Measurements from ENCODE around the gene MTNR1A. TPM values are rescaled to one million over a fixed set of nuclear protein-coding genes. Genes with fewer than 3 reads are reported as not detected.

Gene MTNR1A
- total and polyA plus RNA-seq, 4 experiments from 2014 or later = not detected

- ChIA-PET CTCF (ENCODE audit: partially characterized antibody) (no interaction called here), POLR2A (ENCODE audit: partially characterized antibody) (no interaction called here)
- Mint-ChIP-seq H3K4me1 (no peaks in the 10 kb centered on the region), H3K27ac (no peak overlapping the region), H3K9me3 (peaks cover 0 to 4% (median 0%) of the 10 kb centered on the region in 8 donors), H3K36me3 (no peaks in the 10 kb centered on the region), H3K27me3 (no peaks in the 10 kb centered on the region), H3K4me3 (no peak overlapping the region)
- Histone ChIP-seq H3K36me3 (ENCODE audit: insufficient read depth, low read length) (no peaks in the 10 kb centered on the region), H3K4me1 (ENCODE audit: insufficient read depth, low read length) (no peaks in the 10 kb centered on the region), H3K9me3 (ENCODE audit: control insufficient read depth in 1 of 2, low read length in 2 of 2) (no peaks in the 10 kb centered on the region), H3K4me3 (ENCODE audit: low read length in 2 of 2) (no peak overlapping the region), H3K27me3 (ENCODE audit: insufficient read depth, low read length) (no peaks in the 10 kb centered on the region), H3K27ac (ENCODE audit: low read depth, low read length) (no peak overlapping the region)
- intact Hi-C loops (cut with micrococcal nuclease) = no loop called here
- no peak for DNase-seq
These were observed 6.4 kb upstream of the MTNR1A start for GRCh38 chr4:186561748-186562147.

DNA sequence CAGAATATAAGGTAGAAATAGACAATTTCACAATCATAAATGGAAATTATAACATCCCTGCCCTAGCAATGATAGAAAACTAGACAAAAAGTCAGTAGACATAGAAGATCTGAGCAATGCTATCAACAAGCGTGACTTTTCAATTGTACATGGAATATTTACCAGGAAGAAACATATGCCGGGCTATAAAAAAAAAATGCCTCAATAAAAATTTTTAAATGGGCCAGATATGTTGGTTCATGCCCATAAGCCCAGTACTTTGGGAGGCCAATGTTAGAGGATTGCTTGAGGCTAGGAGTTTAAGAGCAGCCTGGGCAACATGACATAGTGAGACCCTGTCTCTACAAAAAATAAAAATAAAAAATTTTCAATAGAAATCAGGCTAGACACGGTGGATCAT is 5.3 kb upstream of the MTNR1A start:
- Mint-ChIP-seq H3K27ac (no peak overlapping the region), H3K9me3 (peaks cover 0 to 4% (median 1%) of the 10 kb centered on the region in 8 donors), H3K27me3 (peaks cover 4 to 5% of the 10 kb centered on the region in 2 donors), H3K4me3 (no peak overlapping the region), H3K36me3 (no peaks in the 10 kb centered on the region), H3K4me1 (no peaks in the 10 kb centered on the region)
- H3K4me3 ChIP-seq (ENCODE audit: low read length in 2 of 2) = no peak overlapping the region
- no peaks in the 10 kb centered on the region for H3K27me3 ChIP-seq (ENCODE audit: insufficient read depth, low read length)
- ChIA-PET POLR2A (ENCODE audit: partially characterized antibody) (no interaction called here), CTCF (ENCODE audit: partially characterized antibody) (no interaction called here)
- no peak for DNase-seq
- H3K4me1 ChIP-seq (ENCODE audit: insufficient read depth, low read length) = no peaks in the 10 kb centered on the region
- no peaks in the 10 kb centered on the region for H3K9me3 ChIP-seq (ENCODE audit: control insufficient read depth in 1 of 2, low read length in 2 of 2)
- H3K36me3 ChIP-seq (ENCODE audit: insufficient read depth, low read length) = no peaks in the 10 kb centered on the region
- intact Hi-C loops (cut with micrococcal nuclease) = no loop called here
- H3K27ac ChIP-seq (ENCODE audit: low read depth, low read length) = no peak overlapping the region

GRCh38 chr4:186557486-186557885 is 2.1 kb upstream of the MTNR1A start:
- intact Hi-C loops (cut with micrococcal nuclease) = no loop called here
- Histone ChIP-seq H3K36me3 (ENCODE audit: insufficient read depth, low read length) (no peaks in the 10 kb centered on the region), H3K4me3 (ENCODE audit: low read length in 2 of 2) (no peak overlapping the region), H3K27me3 (ENCODE audit: insufficient read depth, low read length) (peaks cover 4% of the 10 kb centered on the region), H3K27ac (ENCODE audit: low read depth, low read length) (no peak overlapping the region), H3K4me1 (ENCODE audit: insufficient read depth, low read length) (no peaks in the 10 kb centered on the region), H3K9me3 (ENCODE audit: control insufficient read depth in 1 of 2, low read length in 2 of 2) (no peaks in the 10 kb centered on the region)
- POLR2A ChIA-PET (ENCODE audit: partially characterized antibody) = no interaction called here
- CTCF ChIA-PET (ENCODE audit: partially characterized antibody) = no interaction called here
- Mint-ChIP-seq H3K4me3 (no peak overlapping the region), H3K9me3 (peaks cover 0 to 4% (median 1%) of the 10 kb centered on the region in 8 donors), H3K27me3 (peaks cover 6 to 12% of the 10 kb centered on the region in 2 donors), H3K27ac (no peak overlapping the region), H3K4me1 (no peaks in the 10 kb centered on the region), H3K36me3 (no peaks in the 10 kb centered on the region)
- no peak for DNase-seq

DNA sequence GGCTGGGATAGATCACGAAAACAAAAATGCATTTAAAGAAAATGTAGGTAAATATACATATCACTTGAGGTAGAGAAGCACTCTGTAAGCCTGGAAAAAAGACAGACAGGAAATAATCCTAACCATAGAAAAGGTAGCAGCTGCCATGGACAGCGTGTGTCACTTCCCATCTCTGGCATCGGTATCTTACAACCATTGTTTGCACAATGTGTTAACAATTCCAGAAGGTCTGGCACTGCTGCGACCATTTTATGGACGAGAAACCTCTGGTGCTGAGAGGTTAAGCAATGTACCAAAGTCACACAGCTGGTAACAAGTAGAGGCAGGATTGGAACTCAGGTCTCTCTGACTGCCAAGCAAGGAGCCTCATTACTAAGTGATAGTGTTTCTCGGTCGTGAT is 1.7 kb upstream of the MTNR1A start:
- Mint-ChIP-seq H3K27ac (no peak overlapping the region), H3K36me3 (no peaks in the 10 kb centered on the region), H3K9me3 (peaks cover 0 to 4% (median 1%) of the 10 kb centered on the region in 8 donors), H3K27me3 (peaks cover 6 to 12% of the 10 kb centered on the region in 2 donors), H3K4me1 (no peaks in the 10 kb centered on the region), H3K4me3 (no peak overlapping the region)
- no peak for DNase-seq
- Histone ChIP-seq H3K4me1 (ENCODE audit: insufficient read depth, low read length) (no peaks in the 10 kb centered on the region), H3K4me3 (ENCODE audit: low read length in 2 of 2) (no peak overlapping the region), H3K27ac (ENCODE audit: low read depth, low read length) (no peak overlapping the region), H3K9me3 (ENCODE audit: control insufficient read depth in 1 of 2, low read length in 2 of 2) (no peaks in the 10 kb centered on the region), H3K27me3 (ENCODE audit: insufficient read depth, low read length) (peaks cover 4% of the 10 kb centered on the region), H3K36me3 (ENCODE audit: insufficient read depth, low read length) (no peaks in the 10 kb centered on the region)
- ChIA-PET POLR2A (ENCODE audit: partially characterized antibody) (no interaction called here), CTCF (ENCODE audit: partially characterized antibody) (no interaction called here)
- intact Hi-C loops (cut with micrococcal nuclease) = no loop called here

DNA sequence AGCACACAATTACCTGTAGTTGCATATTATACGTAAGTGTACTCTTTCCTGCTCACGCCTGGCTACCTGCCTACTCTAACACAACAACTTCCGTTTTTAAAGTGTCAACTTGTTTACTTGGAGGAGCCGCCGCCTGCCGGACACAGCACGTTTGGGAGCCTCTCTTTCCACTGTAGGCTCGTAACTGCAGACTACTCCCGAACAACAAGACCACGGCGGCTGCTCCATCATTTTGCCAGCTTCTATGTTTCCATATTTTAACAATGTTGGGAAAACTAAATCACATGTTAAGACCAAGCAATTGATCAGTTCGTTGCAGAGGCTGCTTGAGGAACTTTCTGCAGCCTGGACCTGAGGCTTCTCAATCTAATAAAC is 841 bp downstream of the MTNR1A start:
- no peak overlapping the region for H3K4me3 ChIP-seq (ENCODE audit: low read length in 2 of 2)
- ChIA-PET POLR2A (ENCODE audit: partially characterized antibody) (no interaction called here), CTCF (ENCODE audit: partially characterized antibody) (no interaction called here)
- H3K27ac ChIP-seq (ENCODE audit: low read depth, low read length) = no peak overlapping the region
- H3K36me3 ChIP-seq (ENCODE audit: insufficient read depth, low read length) = no peaks in the 10 kb centered on the region
- intact Hi-C loops (cut with micrococcal nuclease) = no loop called here
- peaks cover 9 to 12% of the 10 kb centered on the region in 2 donors for H3K27me3 Mint-ChIP-seq
- H3K9me3 Mint-ChIP-seq = peaks cover 0 to 2% (median 0%) of the 10 kb centered on the region in 8 donors
- no peak overlapping the region for H3K27ac Mint-ChIP-seq
- peaks cover 4% of the 10 kb centered on the region for H3K27me3 ChIP-seq (ENCODE audit: insufficient read depth, low read length)
- no peaks in the 10 kb centered on the region for H3K4me1 Mint-ChIP-seq
- no peaks in the 10 kb centered on the region for H3K4me1 ChIP-seq (ENCODE audit: insufficient read depth, low read length)
- no peak for DNase-seq
- no peaks in the 10 kb centered on the region for H3K9me3 ChIP-seq (ENCODE audit: control insufficient read depth in 1 of 2, low read length in 2 of 2)
- H3K4me3 Mint-ChIP-seq = no peak overlapping the region
- no peaks in the 10 kb centered on the region for H3K36me3 Mint-ChIP-seq

GRCh38 chr4:186553717-186554116 is 1.6 kb downstream of the MTNR1A start:
- ChIA-PET CTCF (ENCODE audit: partially characterized antibody) (no interaction called here), POLR2A (ENCODE audit: partially characterized antibody) (no interaction called here)
- peaks cover 0 to 2% (median 0%) of the 10 kb centered on the region in 8 donors for H3K9me3 Mint-ChIP-seq
- no peak for DNase-seq
- intact Hi-C loops (cut with micrococcal nuclease) = no loop called here
- Histone ChIP-seq H3K27ac (ENCODE audit: low read depth, low read length) (no peak overlapping the region), H3K9me3 (ENCODE audit: control insufficient read depth in 1 of 2, low read length in 2 of 2) (no peaks in the 10 kb centered on the region), H3K4me3 (ENCODE audit: low read length in 2 of 2) (no peak overlapping the region), H3K27me3 (ENCODE audit: insufficient read depth, low read length) (peaks cover 4% of the 10 kb centered on the region), H3K36me3 (ENCODE audit: insufficient read depth, low read length) (no peaks in the 10 kb centered on the region), H3K4me1 (ENCODE audit: insufficient read depth, low read length) (no peaks in the 10 kb centered on the region)
- H3K27ac Mint-ChIP-seq = no peak overlapping the region
- H3K36me3 Mint-ChIP-seq = no peaks in the 10 kb centered on the region
- peaks cover 9 to 12% of the 10 kb centered on the region in 2 donors for H3K27me3 Mint-ChIP-seq
- H3K4me3 Mint-ChIP-seq = no peak overlapping the region
- no peaks in the 10 kb centered on the region for H3K4me1 Mint-ChIP-seq

DNA sequence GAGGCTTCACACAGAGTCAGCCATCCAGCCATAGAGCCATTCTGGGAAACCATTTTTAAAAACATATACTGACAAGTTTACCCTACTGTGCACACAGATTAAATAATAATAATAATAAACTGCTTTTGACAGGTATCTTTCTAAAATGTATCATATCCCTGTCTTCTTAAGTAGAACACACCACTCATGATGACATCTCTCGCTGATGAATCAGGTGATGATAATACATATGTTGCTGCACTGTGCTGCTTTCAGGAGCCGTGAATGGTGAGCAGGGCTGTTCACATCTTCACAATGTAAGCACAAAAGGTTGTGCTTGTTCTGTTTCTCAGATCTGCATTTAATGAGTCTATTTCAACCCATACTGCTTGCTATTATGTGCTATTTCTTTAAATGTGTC is 3.5 kb downstream of the MTNR1A start:
- no peak overlapping the region for H3K4me3 ChIP-seq (ENCODE audit: low read length in 2 of 2)
- no peak for DNase-seq
- ChIA-PET POLR2A (ENCODE audit: partially characterized antibody) (no interaction called here), CTCF (ENCODE audit: partially characterized antibody) (no interaction called here)
- H3K27me3 ChIP-seq (ENCODE audit: insufficient read depth, low read length) = peaks cover 4% of the 10 kb centered on the region
- H3K27me3 Mint-ChIP-seq = peaks cover 9 to 12% of the 10 kb centered on the region in 2 donors
- H3K36me3 Mint-ChIP-seq = no peaks in the 10 kb centered on the region
- peaks cover 0 to 6% (median 4%) of the 10 kb centered on the region in 8 donors for H3K9me3 Mint-ChIP-seq
- no peaks in the 10 kb centered on the region for H3K4me1 Mint-ChIP-seq
- H3K27ac Mint-ChIP-seq = no peak overlapping the region
- H3K4me1 ChIP-seq (ENCODE audit: insufficient read depth, low read length) = no peaks in the 10 kb centered on the region
- H3K36me3 ChIP-seq (ENCODE audit: insufficient read depth, low read length) = no peaks in the 10 kb centered on the region
- H3K27ac ChIP-seq (ENCODE audit: low read depth, low read length) = no peak overlapping the region
- no peak overlapping the region for H3K4me3 Mint-ChIP-seq
- H3K9me3 ChIP-seq (ENCODE audit: control insufficient read depth in 1 of 2, low read length in 2 of 2) = no peaks in the 10 kb centered on the region
- intact Hi-C loops (cut with micrococcal nuclease) = no loop called here

DNA sequence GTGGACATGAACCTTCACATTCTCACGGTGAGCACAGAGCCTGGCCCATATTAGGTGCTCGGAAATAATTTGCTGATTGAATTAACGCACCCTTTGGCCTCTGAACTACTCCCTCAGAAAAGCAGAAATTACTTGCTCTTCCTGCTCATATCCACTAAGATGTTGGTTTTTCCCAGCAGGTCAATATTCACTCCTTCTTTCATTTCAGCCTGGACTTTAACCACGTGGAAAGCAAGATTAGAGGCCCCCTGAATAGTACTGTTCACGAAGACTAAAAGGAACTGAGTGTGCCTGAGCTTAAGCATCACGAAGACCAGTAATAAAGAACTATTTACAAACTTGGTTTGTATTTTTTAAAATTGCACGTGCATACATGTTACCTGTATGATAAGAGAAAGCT is 9.9 kb downstream of the MTNR1A start:
- Histone ChIP-seq H3K36me3 (ENCODE audit: insufficient read depth, low read length) (no peaks in the 10 kb centered on the region), H3K27ac (ENCODE audit: low read depth, low read length) (no peak overlapping the region), H3K27me3 (ENCODE audit: insufficient read depth, low read length) (no peaks in the 10 kb centered on the region), H3K4me3 (ENCODE audit: low read length in 2 of 2) (no peak overlapping the region), H3K4me1 (ENCODE audit: insufficient read depth, low read length) (no peaks in the 10 kb centered on the region), H3K9me3 (ENCODE audit: control insufficient read depth in 1 of 2, low read length in 2 of 2) (no peaks in the 10 kb centered on the region)
- intact Hi-C loops (cut with micrococcal nuclease) = no loop called here
- Mint-ChIP-seq H3K4me3 (no peak overlapping the region), H3K9me3 (peaks cover 0 to 11% (median 3%) of the 10 kb centered on the region in 8 donors), H3K4me1 (no peaks in the 10 kb centered on the region), H3K27ac (no peak overlapping the region), H3K36me3 (no peaks in the 10 kb centered on the region), H3K27me3 (no peaks in the 10 kb centered on the region)
- POLR2A ChIA-PET (ENCODE audit: partially characterized antibody) = no interaction called here
- CTCF ChIA-PET (ENCODE audit: partially characterized antibody) = no interaction called here
- no peak for DNase-seq
